Esophagus mucosa (tissue), 1 donor: ENCODE measurements around the gene RSAD1. TPM values are rescaled to one million over a fixed set of nuclear protein-coding genes. Genes with fewer than 3 reads are reported as not detected.

ENCODE experiments used
- ATAC-seq: fragments of 200-7000 bp; cut with Tn5 transposase; one replicate; pipeline ENCODE4 v1.9.1; 2020
- total RNA-seq: library from RNA; stranded (reverse); gene quantifications from one replicate; pipeline ENCODE4 v1.2.4, GENCODE V29; 2023
- donor health status: DM: yes; HTN: yes; CAD: no.

The RSAD1 gene
- total RNA-seq, 1 donor from 2014 or later, result 10.8 TPM

- ATAC-seq, result no peak
These were observed 17.3 kb downstream of the RSAD1 start for GRCh38 chr17:50495918-50496317.

GRCh38 chr17:50498021-50498874, 19.6 kb downstream of the RSAD1 start:
- peak; percentile 97 for ATAC-seq

- no peak for ATAC-seq
These were observed 20.6 kb downstream of the RSAD1 start for GRCh38 chr17:50499270-50499669.

GRCh38 chr17:50499721-50500120, 21.1 kb downstream of the RSAD1 start:
- ATAC-seq, result no peak

GRCh38 chr17:50501054-50501453, 22.4 kb downstream of the RSAD1 start:
- no peak for ATAC-seq

GRCh38 chr17:50502301-50502990, 23.8 kb downstream of the RSAD1 start:
- no peak for ATAC-seq

- no peak for ATAC-seq
These were observed 27.0 kb downstream of the RSAD1 start for GRCh38 chr17:50505591-50506130.

GRCh38 chr17:50506298-50506697, 27.6 kb downstream of the RSAD1 start:
- no peak for ATAC-seq

- ATAC-seq, result peak; percentile 33
These were observed 29.4 kb downstream of the RSAD1 start, which contains the start of gene MYCBPAP for GRCh38 chr17:50507871-50508572. Gene MYCBPAP, plus strand, starts transcription at chr17:50508439. Its CDS starts 236 bp downstream, at chr17:50508675.

GRCh38 chr17:50508573-50509460, 30.2 kb downstream of the RSAD1 start:
- ATAC-seq, result no peak

- peak; percentile 31 for ATAC-seq
These were observed 32.4 kb downstream of the RSAD1 start for GRCh38 chr17:50511058-50511457.

- ATAC-seq, result no peak
These were observed 34.8 kb downstream of the RSAD1 start for GRCh38 chr17:50513495-50513894.

GRCh38 chr17:50514388-50514787, 35.7 kb downstream of the RSAD1 start:
- no peak for ATAC-seq

GRCh38 chr17:50514936-50515702, 36.5 kb downstream of the RSAD1 start:
- ATAC-seq, result no peak

- ATAC-seq, result peak; percentile 51
These were observed 38.4 kb downstream of the RSAD1 start for GRCh38 chr17:50517011-50517410.

- ATAC-seq, result no peak
These were observed 39.1 kb downstream of the RSAD1 start for GRCh38 chr17:50517504-50518383.

GRCh38 chr17:50518384-50519023, 39.8 kb downstream of the RSAD1 start:
- no peak for ATAC-seq

- peak; percentile 33 for ATAC-seq
These were observed 40.6 kb downstream of the RSAD1 start for GRCh38 chr17:50519141-50519834.

GRCh38 chr17:50520483-50520882, 41.8 kb downstream of the RSAD1 start:
- no peak for ATAC-seq
